ENCODE measurements around the gene MACROH2A2. TPM values are rescaled to one million over a fixed set of nuclear protein-coding genes. Genes with fewer than 3 reads are reported as not detected.
A peak's percentile ranks its signal among the peaks of the same experiment; 100 is the strongest.

MACROH2A2 gene
- total RNA-seq, 4 donors from 2014 or later, result 9.9 to 21.3 (median 15.9) TPM

DNA sequence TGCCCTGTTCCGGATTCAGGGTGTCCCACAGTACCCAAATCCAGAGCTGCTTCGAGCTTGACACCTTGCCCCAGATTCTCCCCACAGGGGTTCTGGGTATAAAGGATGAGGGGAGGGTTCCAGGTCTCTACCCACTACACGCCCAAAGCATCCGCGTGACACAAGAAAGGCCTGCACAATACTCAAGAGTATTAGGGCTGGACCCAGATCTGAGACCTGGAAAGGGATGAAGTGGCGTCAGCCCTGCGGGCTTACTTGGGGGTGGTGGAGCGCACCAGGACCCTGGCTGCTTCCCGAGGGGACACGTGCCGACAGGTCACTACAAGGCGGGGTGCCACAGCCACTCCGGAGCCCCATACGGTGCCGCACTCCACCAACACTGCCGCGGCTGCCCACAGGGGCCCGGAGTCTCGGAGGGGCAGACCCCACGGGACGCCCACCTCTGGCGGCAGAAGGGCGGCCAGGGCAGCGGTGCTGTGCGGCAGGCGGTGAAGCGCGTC lies 92.6 kb downstream of the MACROH2A2 start:
- TF ChIP-seq POLR2A (IDR thresholded peaks at IDR 0.05) (no peak), EP300 (IDR thresholded peaks at IDR 0.05) (no peak), POLR2AphosphoS5 (IDR thresholded peaks at IDR 0.05) (no peak)
- TF ChIP-seq, protein P1, sequence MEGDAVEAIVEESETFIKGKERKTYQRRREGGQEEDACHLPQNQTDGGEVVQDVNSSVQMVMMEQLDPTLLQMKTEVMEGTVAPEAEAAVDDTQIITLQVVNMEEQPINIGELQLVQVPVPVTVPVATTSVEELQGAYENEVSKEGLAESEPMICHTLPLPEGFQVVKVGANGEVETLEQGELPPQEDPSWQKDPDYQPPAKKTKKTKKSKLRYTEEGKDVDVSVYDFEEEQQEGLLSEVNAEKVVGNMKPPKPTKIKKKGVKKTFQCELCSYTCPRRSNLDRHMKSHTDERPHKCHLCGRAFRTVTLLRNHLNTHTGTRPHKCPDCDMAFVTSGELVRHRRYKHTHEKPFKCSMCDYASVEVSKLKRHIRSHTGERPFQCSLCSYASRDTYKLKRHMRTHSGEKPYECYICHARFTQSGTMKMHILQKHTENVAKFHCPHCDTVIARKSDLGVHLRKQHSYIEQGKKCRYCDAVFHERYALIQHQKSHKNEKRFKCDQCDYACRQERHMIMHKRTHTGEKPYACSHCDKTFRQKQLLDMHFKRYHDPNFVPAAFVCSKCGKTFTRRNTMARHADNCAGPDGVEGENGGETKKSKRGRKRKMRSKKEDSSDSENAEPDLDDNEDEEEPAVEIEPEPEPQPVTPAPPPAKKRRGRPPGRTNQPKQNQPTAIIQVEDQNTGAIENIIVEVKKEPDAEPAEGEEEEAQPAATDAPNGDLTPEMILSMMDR (IDR thresholded peaks at IDR 0.05), result no peak
- Histone ChIP-seq H3K9me3 (no peaks in the 10 kb centered on the region), H3K4me1 (peaks cover 39% of the 10 kb centered on the region), H3K4me3 (peak overlapping the region; percentile 91), H3K27me3 (no peaks in the 10 kb centered on the region), H3K36me3 (peaks cover 8% of the 10 kb centered on the region), H3K27ac (peak overlapping the region; percentile 98)
- WGBS, result 2% methylated on average over 20 of the region's 28 CpGs
- DNase-seq (ENCODE audit: low spot score in 2 of 2), result peak; percentile 79 to 80

DNA sequence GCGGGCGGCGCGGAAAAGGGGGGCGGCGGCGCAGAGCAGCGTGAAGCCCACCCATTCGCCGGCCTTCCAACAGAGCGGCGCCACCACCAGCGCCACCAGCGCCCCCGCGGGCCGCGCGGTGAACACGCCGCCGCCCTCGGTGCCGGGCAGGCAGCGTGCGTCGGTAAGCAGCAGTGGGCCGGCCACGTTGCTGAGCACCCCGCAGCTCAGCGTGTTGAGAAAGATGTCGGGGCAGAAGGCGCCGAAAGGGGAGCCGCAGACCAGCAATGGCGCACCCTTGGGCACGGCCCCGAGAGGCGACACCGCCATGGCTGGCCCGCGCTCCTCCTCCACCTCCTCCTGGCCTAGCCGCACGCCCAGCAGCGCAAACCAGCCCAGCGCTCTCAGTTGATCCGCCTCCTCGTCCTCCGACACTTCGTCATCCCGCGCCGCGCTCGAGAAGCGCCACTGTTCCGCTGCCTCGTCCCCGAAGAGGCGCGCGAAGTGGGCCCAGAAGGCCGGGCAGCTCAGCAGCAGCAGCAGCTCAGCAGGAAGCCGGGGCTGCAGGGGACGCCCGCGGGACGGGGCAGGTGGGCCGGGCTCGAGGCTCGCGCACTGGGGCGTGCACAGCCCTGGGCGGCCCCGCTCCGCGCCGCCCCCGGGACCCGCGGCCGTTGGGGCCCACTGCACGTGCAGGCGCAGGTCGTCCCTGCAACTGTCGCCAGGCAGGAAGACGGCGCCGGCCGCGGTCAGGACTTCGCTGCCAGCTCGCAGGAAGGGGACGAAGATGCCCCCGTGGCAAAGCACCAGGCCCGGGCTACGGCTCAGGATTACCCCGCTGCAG lies 93.2 kb downstream of the MACROH2A2 start:
- Histone ChIP-seq H3K4me1 (peaks cover 39% of the 10 kb centered on the region), H3K27ac (peak overlapping the region; percentile 98), H3K9me3 (no peaks in the 10 kb centered on the region), H3K27me3 (no peaks in the 10 kb centered on the region), H3K4me3 (peak overlapping the region; percentile 91), H3K36me3 (peaks cover 15% of the 10 kb centered on the region)
- 0% methylated on average over 14 of the region's 98 CpGs for WGBS
- peak; percentile 85 to 86 for DNase-seq (ENCODE audit: low spot score in 2 of 2)
- peak in 2 of 3 donors; percentile 11 to 13 for TF ChIP-seq POLR2AphosphoS5 (IDR thresholded peaks at IDR 0.05)
- no peak for TF ChIP-seq POLR2A (IDR thresholded peaks at IDR 0.05)
- no peak for TF ChIP-seq EP300 (IDR thresholded peaks at IDR 0.05)
- TF ChIP-seq, protein P1 (IDR thresholded peaks at IDR 0.05), result peak; percentile 48 to 72

DNA sequence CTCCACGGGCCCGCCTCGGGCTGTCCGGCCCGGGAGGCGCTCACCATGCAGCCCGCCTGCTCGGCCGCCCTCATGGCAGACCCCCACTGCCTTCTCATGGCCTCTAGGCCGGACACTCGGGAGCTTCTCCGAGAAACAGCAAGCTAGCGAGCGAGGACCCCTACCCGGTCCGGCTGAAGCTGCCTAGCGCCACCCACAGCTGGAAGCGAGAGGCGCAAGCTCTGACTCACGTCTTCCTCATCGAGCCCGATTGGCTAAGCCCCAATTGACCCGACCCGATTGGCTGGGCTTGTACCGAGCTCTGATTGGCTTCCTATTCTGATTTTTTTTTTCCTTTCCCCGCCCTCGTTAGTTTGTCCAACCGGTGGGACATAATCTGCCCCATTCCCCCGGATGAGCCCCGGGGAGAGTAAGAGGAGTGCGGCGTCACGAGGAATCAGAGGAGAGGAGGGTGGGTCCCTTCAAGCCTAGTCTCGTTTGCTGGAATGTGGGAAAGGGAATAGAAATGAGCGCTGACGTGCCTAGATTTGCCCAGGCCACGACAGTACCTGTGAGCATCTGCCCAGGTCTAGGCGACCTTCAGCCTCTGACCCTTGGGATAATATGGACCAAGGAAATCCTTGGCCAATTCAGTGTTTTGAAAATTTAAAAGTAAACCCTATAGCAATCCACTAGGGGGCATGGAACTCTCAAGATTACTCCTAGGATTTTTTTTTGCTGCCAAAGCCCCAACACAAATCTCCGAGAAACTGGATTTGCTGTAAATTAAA lies 94.0 kb downstream of the MACROH2A2 start, which contains the start of gene TYSND1:
TSS of gene TYSND1 (minus strand) at position 212 of the 770 bp plus-strand sequence. CDS start at position 98, 114 bp downstream.
- H3K27me3 ChIP-seq, result no peaks in the 10 kb centered on the region
- peak; percentile 4 for TF ChIP-seq EP300 (IDR thresholded peaks at IDR 0.05)
- TF ChIP-seq, protein P1 (IDR thresholded peaks at IDR 0.05), result peak; percentile 40 to 77
- TF ChIP-seq POLR2A (IDR thresholded peaks at IDR 0.05), result peak in 1 of 2 donors; percentile 55
- TF ChIP-seq POLR2AphosphoS5 (IDR thresholded peaks at IDR 0.05), result peak in 2 of 3 donors; percentile 55 to 70
- peak within 1 kb of the TSS; percentile 91 for H3K4me3 ChIP-seq
- H3K9me3 ChIP-seq, result no peaks in the 10 kb centered on the region
- H3K4me1 ChIP-seq, result peaks cover 39% of the 10 kb centered on the region
- H3K36me3 ChIP-seq, result peaks cover 20% of the 10 kb centered on the region
- peak; percentile 98 to 99 for DNase-seq (ENCODE audit: low spot score in 2 of 2)
- H3K27ac ChIP-seq, result peak within 1 kb of the TSS; percentile 98
- 2% methylated on average over 37 of the region's 39 CpGs for WGBS

DNA sequence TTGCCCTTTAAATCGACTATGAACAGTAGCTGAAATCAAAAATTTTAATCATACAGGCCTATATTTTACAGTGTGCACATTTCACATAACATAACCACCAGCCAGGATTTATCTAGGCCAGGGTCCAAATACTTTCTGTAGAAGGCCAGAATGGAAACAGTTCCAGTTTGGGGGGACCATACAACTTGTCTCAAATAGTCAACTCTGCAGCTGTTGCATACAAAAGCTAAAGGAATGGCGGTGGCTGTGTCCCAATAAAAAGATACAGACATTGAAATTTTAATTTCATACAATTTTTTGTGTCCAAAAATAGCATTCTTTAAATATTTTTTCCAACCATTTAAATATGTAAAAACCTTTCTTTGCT lies 94.6 kb downstream of the MACROH2A2 start:
- Histone ChIP-seq H3K27ac (peak overlapping the region; percentile 98), H3K36me3 (peaks cover 26% of the 10 kb centered on the region), H3K9me3 (no peaks in the 10 kb centered on the region), H3K4me3 (peak overlapping the region; percentile 91), H3K27me3 (no peaks in the 10 kb centered on the region), H3K4me1 (peaks cover 39% of the 10 kb centered on the region)
- no peak for DNase-seq (ENCODE audit: low spot score in 2 of 2)
- no peak for TF ChIP-seq POLR2A (IDR thresholded peaks at IDR 0.05)
- TF ChIP-seq POLR2AphosphoS5 (IDR thresholded peaks at IDR 0.05), result no peak
- peak; percentile 4 for TF ChIP-seq EP300 (IDR thresholded peaks at IDR 0.05)
- TF ChIP-seq, protein P1 (IDR thresholded peaks at IDR 0.05), result no peak
- WGBS, result 19% methylated on average over 2 of the region's 2 CpGs
